NCI-H2227 (cell line): Measurements from ENCODE around the gene MAGEA12.
"Not testable (repeated sequence)": the region's sequence is repeated elsewhere in the genome, so short reads cannot be mapped to it uniquely, and the experiment has no call there.

Experiments used
- DNase-seq: peaks from one replicate; lab custom pipeline; 2025; ENCODE audit not compliant: unreplicated experiment; lab: John Stamatoyannopoulos, UW

MAGEA12 gene

GRCh38 chrX:152761582-152761981, 28.0 kb downstream of the MAGEA12 start:
- DNase-seq, result not testable (repeated sequence)

DNA sequence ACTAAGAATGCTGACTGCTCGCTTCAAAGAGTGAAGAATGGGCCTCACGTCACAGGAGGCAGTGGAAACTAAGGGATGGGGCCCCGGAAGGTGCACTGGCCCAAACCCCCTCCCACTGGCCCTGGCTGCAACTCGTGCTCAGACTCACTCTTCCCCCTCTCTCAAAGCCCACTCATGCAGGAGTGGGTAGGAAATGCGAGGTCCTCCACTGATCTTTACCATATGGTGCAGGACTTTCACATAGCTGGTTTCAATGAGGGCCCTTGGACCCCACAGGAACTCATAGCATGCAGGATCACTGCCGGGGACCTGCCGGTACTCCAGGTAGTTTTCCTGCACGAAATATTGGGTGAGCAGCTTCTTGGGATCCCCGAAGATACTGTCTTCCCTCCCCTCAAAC, 33.0 kb downstream of the MAGEA12 start:
- not testable (repeated sequence) for DNase-seq

DNA sequence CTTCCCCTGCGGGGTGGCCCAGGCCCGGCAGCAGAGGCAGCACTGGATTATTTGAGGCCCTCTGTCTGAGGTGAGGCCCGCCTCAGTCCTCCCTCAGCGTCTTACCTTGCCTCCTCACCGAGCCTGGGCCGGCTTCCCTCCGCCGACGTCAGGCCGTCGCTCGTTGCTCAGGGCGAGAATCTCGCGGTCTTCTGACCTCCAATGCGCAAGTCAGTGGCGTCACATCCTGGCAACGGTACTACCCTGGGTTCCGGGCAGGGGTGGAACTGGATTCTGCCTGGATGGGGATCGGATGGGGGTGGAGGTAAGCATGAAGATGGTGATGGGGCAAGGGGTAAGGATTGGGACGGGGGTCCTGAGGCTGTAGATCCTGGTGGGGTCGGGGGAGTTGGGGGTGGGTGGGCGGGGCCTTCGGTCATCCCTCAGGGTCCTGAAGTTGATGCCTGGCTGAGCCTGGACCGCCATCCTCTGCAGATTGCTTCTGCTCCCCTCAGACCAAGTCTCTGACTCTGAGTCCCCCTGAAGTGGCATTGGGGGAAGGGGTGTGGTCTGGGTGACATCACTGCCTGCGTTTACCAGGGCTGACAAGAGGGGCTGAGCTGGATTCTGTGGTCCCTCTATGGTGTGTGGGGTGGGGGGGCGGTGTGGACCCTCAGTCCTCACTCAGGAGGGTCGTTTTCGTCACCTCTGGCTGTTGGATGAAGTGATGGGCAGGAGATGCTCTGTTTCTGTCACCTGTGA, 36.2 kb downstream of the MAGEA12 start, which contains the start of gene MAGEA6:
MAGEA6 (minus strand) TSS at position 141 of the 741 bp plus-strand sequence. CDS start 2,039 bp downstream, outside the sequence.
- not testable (repeated sequence) for DNase-seq

DNA sequence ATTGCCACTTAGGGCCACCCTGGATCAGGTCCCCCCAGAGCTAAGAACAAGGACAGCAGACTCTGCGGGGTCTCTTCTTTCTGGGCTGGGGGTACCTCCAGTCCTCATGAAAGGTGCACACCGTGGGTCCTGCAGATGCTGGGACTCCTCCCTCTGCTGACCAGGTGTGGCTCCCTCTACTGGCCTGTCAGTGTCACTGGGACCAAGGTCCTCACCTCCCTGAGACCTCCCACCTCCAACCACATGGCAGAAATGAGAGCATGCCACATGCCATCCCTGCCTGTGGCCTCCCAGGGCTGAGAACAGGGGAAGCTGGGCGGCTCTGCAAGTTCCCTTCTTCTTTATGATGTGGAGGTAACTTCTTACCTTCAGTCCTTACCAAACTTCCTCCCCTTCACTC, 53.5 kb downstream of the MAGEA12 start:
- DNase-seq, result not testable (repeated sequence)
